HG03469 (cell line): Measurements from ENCODE around the gene MAOA.
"Not testable (repeated sequence)": the region's sequence is repeated elsewhere in the genome, so short reads cannot be mapped to it uniquely, and the experiment has no call there.

Source experiments
- ATAC-seq: cut with Tn5 transposase; IDR thresholded peaks from one replicate; pipeline ENCODE4 v1.9.1; 2021; ENCODE audit warnings: mild to moderate bottlenecking, moderate library complexity, moderate number of reproducible peaks; ENCODE audit not compliant: unreplicated experiment

Gene MAOA

GRCh38 chrX:43716144-43716543 is 60.0 kb downstream of the MAOA start:
- no peak for ATAC-seq

- ATAC-seq, result no peak
Observed at GRCh38 chrX:43716696-43717095, 60.6 kb downstream of the MAOA start.

DNA sequence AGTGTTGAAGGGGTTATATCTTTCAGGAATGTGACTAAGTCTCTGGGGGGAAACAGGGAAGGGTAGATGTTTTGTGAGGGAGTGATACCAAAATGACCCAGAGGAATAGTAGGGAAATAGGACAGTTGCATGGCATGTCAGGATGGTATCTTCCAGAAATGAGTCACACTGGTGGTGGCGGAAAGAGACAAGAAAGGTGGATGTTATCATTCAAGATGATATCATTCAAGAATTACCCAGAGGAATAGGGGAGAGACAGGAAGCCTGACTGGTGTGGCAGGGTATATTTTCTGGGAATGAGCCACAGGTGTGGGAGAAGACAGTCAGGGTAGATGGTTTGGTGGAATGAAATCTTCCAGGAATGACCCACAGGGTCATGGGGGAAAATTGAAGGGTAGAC is 61.1 kb downstream of the MAOA start:
- no peak for ATAC-seq

DNA sequence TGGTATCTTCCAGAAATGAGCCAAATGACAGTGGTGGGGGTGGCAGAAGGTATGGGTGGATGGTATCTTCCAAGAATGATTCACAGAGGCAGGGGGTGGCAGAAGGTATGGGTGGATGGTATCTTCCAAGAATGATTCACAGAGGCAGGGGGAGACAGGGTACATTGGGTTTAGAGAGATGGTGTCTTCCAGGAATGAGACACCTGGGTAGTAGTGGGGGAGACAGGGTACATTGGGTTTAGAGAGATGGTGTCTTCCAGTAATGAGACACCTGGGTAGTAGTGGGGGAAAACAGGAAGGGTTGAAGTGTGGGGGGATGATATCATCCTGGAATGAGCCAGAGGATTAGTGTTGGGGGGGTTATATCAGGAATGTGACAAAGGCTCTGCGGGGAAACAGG is 62.0 kb downstream of the MAOA start:
- ATAC-seq, result no peak

GRCh38 chrX:43718546-43718945 is 62.4 kb downstream of the MAOA start:
- no peak for ATAC-seq

GRCh38 chrX:43718956-43719355 is 62.9 kb downstream of the MAOA start:
- no peak for ATAC-seq

DNA sequence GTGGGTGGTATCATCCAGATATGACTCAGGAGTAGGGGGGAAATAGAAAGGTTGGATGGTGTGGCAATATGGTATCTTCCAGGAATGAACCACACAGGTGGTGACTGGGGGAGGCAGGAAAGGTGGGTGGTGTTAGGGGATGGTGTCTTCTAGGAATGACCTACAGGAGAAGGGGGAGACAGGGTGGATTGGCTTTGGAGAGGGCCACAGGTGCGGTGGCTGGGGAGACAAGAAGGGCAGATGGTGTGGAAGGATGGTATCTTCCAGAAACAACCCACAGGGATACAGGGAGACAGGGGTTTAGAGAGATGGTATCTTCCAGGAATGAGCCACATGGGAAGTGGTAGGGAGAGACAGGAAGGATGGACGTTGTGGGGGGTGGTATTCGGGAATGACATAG is 64.0 kb downstream of the MAOA start:
- ATAC-seq, result no peak

DNA sequence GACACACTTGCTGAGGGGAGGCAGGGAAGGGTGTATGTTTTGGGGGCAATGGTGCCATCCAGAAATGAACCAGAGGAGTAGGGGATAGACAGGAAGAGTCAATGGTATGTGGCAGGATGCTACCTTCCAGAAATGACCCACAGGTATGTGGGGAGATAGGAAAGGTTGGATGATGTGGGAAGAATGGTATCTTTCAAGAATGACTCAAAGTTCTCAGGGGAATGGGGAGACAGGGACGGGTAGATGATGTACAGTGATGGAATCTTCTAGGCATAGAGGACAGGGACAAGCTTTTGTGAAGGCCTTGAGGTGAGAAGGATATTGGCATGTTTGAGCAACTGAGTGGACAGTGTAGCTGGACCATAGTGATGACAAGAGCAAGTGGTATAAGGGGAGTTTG is 64.9 kb downstream of the MAOA start:
- no peak for ATAC-seq

DNA sequence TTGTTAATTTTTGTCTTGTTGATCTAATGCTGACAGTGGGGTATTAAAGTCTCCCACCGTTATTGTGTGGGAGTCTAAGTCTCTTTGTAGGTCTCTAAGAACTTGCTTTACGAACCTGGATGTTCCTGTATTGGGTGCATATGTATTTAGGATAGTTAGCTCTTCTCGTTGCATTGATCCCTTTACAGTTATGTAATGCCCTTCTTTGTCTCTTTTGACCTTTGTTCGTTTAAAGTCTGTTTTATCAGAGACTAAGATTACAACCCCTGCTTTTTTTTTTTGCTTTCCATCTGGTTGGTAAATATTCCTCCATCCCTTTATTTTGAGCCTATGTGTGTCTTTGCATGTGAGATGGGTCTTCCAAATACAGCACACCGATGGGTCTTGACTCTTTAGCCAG is 69.1 kb downstream of the MAOA start:
- ATAC-seq, result not testable (repeated sequence)

GRCh38 chrX:43727254-43727653 is 71.2 kb downstream of the MAOA start:
- not testable (repeated sequence) for ATAC-seq

GRCh38 chrX:43728002-43728401 is 71.9 kb downstream of the MAOA start:
- ATAC-seq, result no peak

GRCh38 chrX:43728966-43729365 is 72.9 kb downstream of the MAOA start:
- ATAC-seq, result no peak

DNA sequence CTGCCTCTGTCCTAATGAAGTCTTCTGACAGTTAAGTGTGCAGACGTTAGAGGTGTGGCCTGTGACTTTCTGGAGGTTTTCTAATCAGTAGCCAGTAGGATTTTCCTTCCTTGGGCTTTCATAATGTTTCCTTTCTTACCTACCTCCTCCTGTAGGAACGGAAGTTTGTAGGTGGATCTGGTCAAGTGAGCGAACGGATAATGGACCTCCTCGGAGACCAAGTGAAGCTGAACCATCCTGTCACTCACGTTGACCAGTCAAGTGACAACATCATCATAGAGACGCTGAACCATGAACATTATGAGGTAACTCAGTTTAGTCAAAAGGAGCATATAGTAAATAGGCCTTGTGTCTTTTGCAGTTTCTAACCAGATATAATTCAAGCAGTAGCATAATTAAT is 75.0 kb downstream of the MAOA start:
- no peak for ATAC-seq

- no peak for ATAC-seq
Observed at GRCh38 chrX:43733699-43734098, 77.6 kb downstream of the MAOA start.

- ATAC-seq, result no peak
Observed at GRCh38 chrX:43734444-43734843, 78.3 kb downstream of the MAOA start.

GRCh38 chrX:43735534-43735933 is 79.4 kb downstream of the MAOA start:
- no peak for ATAC-seq

DNA sequence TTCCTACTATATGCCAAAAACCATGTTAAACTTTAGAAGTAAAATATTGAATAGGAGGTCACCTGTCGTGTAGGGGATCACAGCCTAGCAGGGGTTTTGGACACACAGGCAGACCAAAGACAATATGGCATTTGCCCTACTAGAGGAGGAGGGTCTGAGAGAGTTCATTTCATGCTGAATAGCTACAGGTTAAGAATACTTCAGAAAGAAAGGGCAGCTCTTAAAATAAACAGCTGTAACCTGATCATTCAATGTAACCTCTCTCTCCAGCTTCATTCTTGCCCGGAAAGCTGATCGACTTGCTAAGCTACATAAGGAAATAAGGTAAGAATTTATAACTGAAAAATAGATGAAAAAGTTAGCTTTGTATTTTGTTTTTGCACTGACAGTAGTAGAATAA is 79.9 kb downstream of the MAOA start:
- no peak for ATAC-seq

DNA sequence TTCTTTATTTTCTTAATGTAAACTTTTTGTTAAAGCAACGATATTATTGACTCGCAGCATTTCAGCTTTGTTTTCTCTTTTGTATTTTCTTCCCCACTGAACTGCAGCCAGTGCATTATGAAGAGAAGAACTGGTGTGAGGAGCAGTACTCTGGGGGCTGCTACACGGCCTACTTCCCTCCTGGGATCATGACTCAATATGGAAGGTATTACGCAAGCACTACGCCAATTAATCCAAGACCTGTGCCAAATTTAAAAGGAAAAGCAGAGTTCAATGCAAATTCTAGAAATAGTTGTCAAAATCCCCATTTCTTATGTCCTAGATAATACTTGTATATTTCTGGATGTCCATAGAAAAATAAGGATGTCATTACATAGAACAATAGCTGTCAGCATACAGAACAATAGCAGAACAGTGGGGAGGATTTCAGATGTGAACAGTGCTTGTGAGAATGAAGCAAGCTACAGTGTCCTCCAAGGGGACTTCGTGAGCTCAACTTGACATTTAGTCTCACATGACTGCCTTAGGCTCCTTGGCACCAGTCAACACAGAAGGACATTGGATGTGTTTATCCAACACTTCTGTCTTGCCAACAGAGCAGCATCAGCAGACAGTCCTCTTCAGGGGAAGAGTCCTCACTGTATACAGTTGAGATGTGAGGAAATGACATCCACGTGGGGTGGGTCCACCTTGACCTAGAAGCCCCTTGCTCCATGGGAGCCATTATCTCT is 85.9 kb downstream of the MAOA start:
- ATAC-seq, result no peak

DNA sequence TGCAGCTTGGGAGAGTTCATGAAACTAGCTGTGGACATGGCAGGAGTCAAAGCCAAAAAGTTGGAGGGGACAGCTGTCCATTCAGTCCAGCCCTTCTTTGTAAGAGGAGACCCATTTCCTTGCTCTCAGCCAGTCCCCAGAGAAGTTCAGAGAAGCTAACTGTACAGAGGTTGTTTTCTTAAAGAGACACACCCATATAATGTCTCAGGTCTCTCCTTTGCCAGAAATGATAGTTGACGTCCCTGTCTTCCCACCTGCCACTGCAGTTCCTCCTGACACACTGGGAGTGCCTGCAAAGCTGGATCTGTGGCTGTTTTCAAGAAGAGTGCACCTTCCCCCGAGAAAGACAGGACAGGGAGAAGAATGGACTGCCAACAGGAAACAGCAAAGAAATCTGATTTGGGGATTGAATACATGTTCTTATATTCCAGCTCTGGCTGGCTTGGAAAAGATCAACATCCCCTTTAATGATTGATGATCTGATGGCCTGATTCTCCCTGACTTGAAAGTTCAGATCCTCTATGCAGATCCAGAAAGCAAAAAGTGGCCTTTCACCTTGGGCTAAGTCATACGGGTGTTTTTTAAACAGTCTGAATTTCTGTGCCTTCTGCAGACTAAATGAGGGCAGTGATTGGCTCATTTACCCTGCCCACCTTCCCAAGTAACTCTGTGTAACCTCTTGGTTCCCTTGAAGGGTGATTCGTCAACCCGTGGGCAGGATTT is 87.2 kb downstream of the MAOA start:
- no peak for ATAC-seq

DNA sequence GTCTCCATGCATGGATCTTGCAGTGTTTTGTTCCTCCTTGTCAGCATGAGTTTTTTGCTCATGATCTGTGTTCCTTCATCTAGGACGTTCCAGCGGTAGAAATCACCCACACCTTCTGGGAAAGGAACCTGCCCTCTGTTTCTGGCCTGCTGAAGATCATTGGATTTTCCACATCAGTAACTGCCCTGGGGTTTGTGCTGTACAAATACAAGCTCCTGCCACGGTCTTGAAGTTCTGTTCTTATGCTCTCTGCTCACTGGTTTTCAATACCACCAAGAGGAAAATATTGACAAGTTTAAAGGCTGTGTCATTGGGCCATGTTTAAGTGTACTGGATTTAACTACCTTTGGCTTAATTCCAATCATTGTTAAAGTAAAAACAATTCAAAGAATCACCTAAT is 88.2 kb downstream of the MAOA start:
- ATAC-seq, result no peak

DNA sequence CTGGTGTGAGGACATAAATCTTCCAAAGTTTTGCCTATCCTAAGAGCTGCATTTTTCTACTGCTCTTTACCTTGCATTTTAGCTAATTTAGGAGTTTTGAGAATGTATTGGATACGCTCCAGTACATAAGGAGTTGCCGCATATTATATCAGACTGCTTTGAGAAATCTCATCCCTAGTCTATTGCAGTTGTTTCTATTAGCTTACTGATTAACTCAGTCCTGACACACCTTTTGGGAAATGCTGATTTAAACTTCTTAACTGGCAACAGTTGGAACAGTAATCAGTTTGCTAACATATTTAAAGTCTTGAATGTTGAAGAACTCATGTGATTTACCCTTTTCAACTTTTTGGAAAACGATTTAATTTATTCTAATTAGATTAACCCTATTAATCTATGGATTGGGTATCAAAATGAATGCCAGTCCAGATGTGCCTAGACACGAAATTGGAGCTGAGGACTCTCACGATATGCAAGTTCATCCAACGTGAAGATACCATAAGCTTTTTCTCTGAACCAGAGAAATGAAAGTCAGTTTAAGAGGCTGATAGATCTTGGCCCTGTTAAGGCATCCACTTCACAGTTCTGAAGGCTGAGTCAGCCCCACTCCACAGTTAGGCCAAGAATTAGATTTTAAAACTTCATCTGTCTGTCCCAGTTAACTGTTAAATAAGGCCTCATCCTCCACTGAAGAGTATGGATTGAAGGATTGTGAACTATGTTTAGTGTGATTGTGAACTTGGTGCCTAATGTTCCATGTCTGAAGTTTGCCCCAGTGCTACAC is 90.0 kb downstream of the MAOA start:
- ATAC-seq, result no peak

- ATAC-seq, result no peak
Observed at GRCh38 chrX:43747476-43747875, 91.4 kb downstream of the MAOA start.
